ENCODE data around the gene MAP4.

GRCh38 chr3:47979070-47979469 lies 37.1 kb downstream of the MAP4 start:
- no peak for TF ChIP-seq CTCF (IDR thresholded peaks at IDR 0.05)
- no peak for TF ChIP-seq EZH2 (IDR thresholded peaks at IDR 0.05)

Measured in neural progenitor cell (in vitro differentiated cells).